ENCODE data around the gene RANBP3L.

RANBP3L gene

GRCh38 chr5:36227046-36227445, 74.7 kb downstream of the RANBP3L start:
- no peak overlapping the region for H3K4me3 ChIP-seq (replicated peaks; ENCODE audit: low read depth, low read length)
- DNase-seq (ENCODE audit: extremely low read depth, low read depth), result no peak
- TF ChIP-seq, protein P1, sequence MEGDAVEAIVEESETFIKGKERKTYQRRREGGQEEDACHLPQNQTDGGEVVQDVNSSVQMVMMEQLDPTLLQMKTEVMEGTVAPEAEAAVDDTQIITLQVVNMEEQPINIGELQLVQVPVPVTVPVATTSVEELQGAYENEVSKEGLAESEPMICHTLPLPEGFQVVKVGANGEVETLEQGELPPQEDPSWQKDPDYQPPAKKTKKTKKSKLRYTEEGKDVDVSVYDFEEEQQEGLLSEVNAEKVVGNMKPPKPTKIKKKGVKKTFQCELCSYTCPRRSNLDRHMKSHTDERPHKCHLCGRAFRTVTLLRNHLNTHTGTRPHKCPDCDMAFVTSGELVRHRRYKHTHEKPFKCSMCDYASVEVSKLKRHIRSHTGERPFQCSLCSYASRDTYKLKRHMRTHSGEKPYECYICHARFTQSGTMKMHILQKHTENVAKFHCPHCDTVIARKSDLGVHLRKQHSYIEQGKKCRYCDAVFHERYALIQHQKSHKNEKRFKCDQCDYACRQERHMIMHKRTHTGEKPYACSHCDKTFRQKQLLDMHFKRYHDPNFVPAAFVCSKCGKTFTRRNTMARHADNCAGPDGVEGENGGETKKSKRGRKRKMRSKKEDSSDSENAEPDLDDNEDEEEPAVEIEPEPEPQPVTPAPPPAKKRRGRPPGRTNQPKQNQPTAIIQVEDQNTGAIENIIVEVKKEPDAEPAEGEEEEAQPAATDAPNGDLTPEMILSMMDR (IDR thresholded peaks at IDR 0.05; ENCODE audit: low read depth, low read length, missing control alignments), result no peak

DNA sequence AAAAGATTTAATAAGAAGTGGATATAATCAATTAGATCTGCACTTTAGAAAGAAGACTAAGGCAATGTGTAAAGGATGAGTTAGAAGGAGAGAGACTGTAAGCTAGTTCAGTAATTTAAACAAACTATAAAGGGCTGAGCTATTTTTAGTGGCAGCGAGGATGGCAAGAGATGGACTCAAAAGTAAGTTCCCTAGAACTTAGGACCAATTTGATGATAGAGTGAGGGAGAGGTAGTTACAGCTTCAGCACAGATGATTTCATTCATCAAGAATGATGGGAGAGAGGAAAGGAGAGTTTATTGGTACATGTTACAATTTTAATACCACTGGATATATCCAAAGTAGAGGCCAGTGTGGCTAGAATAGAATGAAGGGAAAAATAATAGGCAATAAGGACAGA, 79.1 kb downstream of the RANBP3L start:
- no peak overlapping the region for H3K4me3 ChIP-seq (replicated peaks; ENCODE audit: low read depth, low read length)
- no peak for DNase-seq (ENCODE audit: extremely low read depth, low read depth)
- TF ChIP-seq, protein P1 (IDR thresholded peaks at IDR 0.05; ENCODE audit: low read depth, low read length, missing control alignments), result no peak

GRCh38 chr5:36217988-36218387, 83.7 kb downstream of the RANBP3L start:
- H3K4me3 ChIP-seq (replicated peaks; ENCODE audit: low read depth, low read length), result no peak overlapping the region
- no peak for DNase-seq (ENCODE audit: extremely low read depth, low read depth)
- TF ChIP-seq, protein P1 (IDR thresholded peaks at IDR 0.05; ENCODE audit: low read depth, low read length, missing control alignments), result no peak

DNA sequence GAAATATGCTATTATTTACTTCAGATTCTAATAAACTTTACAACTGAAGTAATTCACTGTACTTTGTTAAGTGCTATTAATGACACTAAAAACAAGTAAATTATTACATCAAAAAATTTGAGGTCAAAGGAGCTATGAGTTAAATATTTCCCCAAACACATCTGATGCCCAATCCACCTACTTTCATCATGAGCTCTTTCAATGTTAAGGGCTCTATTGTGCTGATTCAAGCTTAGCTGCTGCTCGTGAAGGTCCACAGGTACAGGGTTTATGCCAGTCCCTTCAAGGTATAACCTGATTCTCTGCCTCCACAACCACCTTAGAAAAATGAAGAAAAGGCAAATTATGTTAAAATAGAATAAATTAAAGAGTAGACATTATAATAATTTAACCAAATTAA, 84.1 kb downstream of the RANBP3L start:
- DNase-seq (ENCODE audit: extremely low read depth, low read depth), result no peak
- TF ChIP-seq, protein P1 (IDR thresholded peaks at IDR 0.05; ENCODE audit: low read depth, low read length, missing control alignments), result no peak
- no peak overlapping the region for H3K4me3 ChIP-seq (replicated peaks; ENCODE audit: low read depth, low read length)

DNA sequence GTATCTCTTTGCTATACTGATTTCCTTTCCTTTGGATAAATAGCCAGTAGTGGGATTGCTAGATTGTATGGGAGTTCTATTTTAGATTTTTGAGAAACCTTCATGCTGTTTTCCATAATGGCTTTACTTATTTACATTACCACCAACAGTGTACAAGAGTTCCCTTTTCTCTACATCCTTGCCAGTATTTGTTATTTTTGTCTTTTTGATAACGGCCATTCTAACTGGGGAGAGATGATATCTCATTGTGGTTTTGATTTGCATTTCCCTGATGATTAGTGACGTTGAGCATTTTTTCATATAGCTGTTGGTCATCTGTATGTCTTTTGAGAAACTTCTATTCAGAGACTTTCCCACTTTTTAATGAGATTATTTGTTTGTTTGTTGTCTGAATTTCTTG, 85.8 kb downstream of the RANBP3L start:
- TF ChIP-seq, protein P1 (IDR thresholded peaks at IDR 0.05; ENCODE audit: low read depth, low read length, missing control alignments), result no peak
- no peak for DNase-seq (ENCODE audit: extremely low read depth, low read depth)
- no peak overlapping the region for H3K4me3 ChIP-seq (replicated peaks; ENCODE audit: low read depth, low read length)

DNA sequence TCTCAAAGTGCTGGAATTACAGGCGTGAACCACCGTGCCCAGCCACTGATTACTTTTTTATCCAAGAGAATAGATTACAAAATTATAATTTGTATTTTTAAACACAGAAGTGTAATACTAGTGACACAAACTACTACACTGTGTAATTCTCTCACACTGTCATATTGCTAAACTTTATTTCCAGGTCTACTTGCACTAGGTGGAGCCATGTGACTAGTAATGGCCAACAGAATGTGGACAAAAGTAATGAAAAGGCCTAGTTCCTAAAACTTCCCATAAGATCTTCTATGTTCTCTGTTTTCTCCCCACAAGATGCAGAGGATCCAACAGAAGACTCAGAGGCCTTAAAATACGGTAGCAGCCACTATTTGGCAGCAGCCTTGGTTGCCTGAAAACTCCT, 87.3 kb downstream of the RANBP3L start:
- DNase-seq (ENCODE audit: extremely low read depth, low read depth), result no peak
- TF ChIP-seq, protein P1 (IDR thresholded peaks at IDR 0.05; ENCODE audit: low read depth, low read length, missing control alignments), result no peak
- H3K4me3 ChIP-seq (replicated peaks; ENCODE audit: low read depth, low read length), result no peak overlapping the region

DNA sequence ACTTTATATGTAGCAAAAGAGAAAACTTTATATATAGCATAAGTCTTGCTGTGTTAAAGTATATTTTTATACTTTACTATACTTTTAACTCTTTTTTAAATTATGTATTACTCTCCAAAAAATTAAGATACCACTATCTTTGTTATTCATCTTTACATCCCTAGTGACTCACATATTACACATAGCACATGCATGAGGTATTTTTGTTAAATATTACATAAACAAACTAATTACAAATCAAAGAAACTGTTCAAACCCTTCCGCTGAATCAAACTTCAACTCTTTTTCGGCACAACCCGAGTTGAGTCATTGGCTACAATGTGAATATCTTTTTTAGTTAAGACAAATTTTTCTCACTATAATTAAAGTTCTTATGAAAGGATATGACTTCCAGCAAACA, 92.0 kb downstream of the RANBP3L start:
- no peak overlapping the region for H3K4me3 ChIP-seq (replicated peaks; ENCODE audit: low read depth, low read length)
- TF ChIP-seq, protein P1 (IDR thresholded peaks at IDR 0.05; ENCODE audit: low read depth, low read length, missing control alignments), result no peak
- DNase-seq (ENCODE audit: extremely low read depth, low read depth), result no peak
